H9 (cell line): ENCODE measurements around the gene AK8. TPM values are rescaled to one million over a fixed set of nuclear protein-coding genes. Genes with fewer than 3 reads are reported as not detected.

Experiments
- DNase-seq: peaks from one replicate; pipeline ENCODE4 v3.0.0-alpha.2; 2017
- H2AFZ ChIP-seq: one replicate; pipeline ENCODE4 v1.6.1; 2013; ENCODE audit warnings: mild to moderate bottlenecking, low read length, control low read depth, moderate library complexity
- H2AK5ac ChIP-seq: 2 replicates; pipeline ENCODE4 v1.6.1; 2013; ENCODE audit warnings: low read length, control low read depth, mixed read lengths; ENCODE audit not compliant: insufficient read length
- H2BK120ac ChIP-seq: one replicate; pipeline ENCODE4 v1.6.1; 2013; ENCODE audit warnings: low read depth, mild to moderate bottlenecking, low read length, control low read depth, inconsistent platforms; ENCODE audit not compliant: poor library complexity, severe bottlenecking
- H2BK12ac ChIP-seq: 2 replicates; pipeline ENCODE4 v1.6.1; 2013; ENCODE audit warnings: low read length, control low read depth, mixed read lengths, low read depth; ENCODE audit not compliant: insufficient read length
- H2BK15ac ChIP-seq: 2 replicates; pipeline ENCODE4 v1.6.1; 2013; ENCODE audit warnings: low read depth, low read length, control low read depth
- H2BK20ac ChIP-seq: one replicate; pipeline ENCODE4 v1.6.1; 2013; ENCODE audit warnings: low read depth, mild to moderate bottlenecking, low read length, control low read depth, inconsistent platforms; ENCODE audit not compliant: poor library complexity, severe bottlenecking
- H2BK5ac ChIP-seq: 2 replicates; pipeline ENCODE4 v1.6.1; 2013; ENCODE audit warnings: low read length, control low read depth, mixed read lengths; ENCODE audit not compliant: insufficient read length
- H3K14ac ChIP-seq: 2 replicates; pipeline ENCODE4 v1.6.1; 2013; ENCODE audit warnings: low read length, control low read depth; ENCODE audit not compliant: insufficient read depth
- H3K18ac ChIP-seq: 2 replicates; pipeline ENCODE4 v1.6.1; 2013; ENCODE audit warnings: low read depth, mild to moderate bottlenecking, mixed read lengths, low read length, control low read depth; ENCODE audit not compliant: insufficient read length
- H3K23ac ChIP-seq: 2 replicates; pipeline ENCODE4 v1.6.1; 2013; ENCODE audit warnings: low read length, control low read depth, mixed read lengths, low read depth; ENCODE audit not compliant: insufficient read length
- H3K23me2 ChIP-seq: 2 replicates; pipeline ENCODE4 v1.6.1; 2013; ENCODE audit warnings: low read depth, mild to moderate bottlenecking, mixed read lengths, low read length, control low read depth; ENCODE audit not compliant: insufficient read length, poor library complexity, severe bottlenecking
- H3K27ac ChIP-seq: 2 replicates; pipeline ENCODE4 v1.5.1; 2013; ENCODE audit warnings: low read length, control low read depth, mixed read lengths, low read depth; ENCODE audit not compliant: insufficient read length
- H3K27me3 ChIP-seq: 2 replicates; pipeline ENCODE4 v1.6.1; 2013; ENCODE audit warnings: low read length, control low read depth, inconsistent platforms; ENCODE audit not compliant: insufficient read depth
- H3K4ac ChIP-seq: 2 replicates; pipeline ENCODE4 v1.6.1; 2013; ENCODE audit warnings: low read depth, mild to moderate bottlenecking, control low read depth, inconsistent platforms, low read length, moderate library complexity
- H3K4me1 ChIP-seq: 2 replicates; pipeline ENCODE4 v1.6.1; 2013; ENCODE audit warnings: low read length, control low read depth, inconsistent platforms; ENCODE audit not compliant: insufficient read depth
- H3K4me2 ChIP-seq: 2 replicates; pipeline ENCODE4 v1.6.1; 2013; ENCODE audit warnings: low read length, control low read depth, mixed read lengths; ENCODE audit not compliant: insufficient read length, insufficient read depth
- H3K56ac ChIP-seq: 2 replicates; pipeline ENCODE4 v1.6.1; 2013; ENCODE audit warnings: low read depth, mild to moderate bottlenecking, mixed read lengths, low read length, control low read depth; ENCODE audit not compliant: insufficient read length
- H3K79me1 ChIP-seq: 2 replicates; pipeline ENCODE4 v1.6.1; 2013; ENCODE audit warnings: low read depth, mild to moderate bottlenecking, moderate library complexity, low read length, control low read depth, inconsistent platforms; ENCODE audit not compliant: insufficient read depth, poor library complexity, severe bottlenecking
- H3K79me2 ChIP-seq: 2 replicates; pipeline ENCODE4 v1.6.1; 2013; ENCODE audit warnings: low read length, control low read depth, inconsistent platforms; ENCODE audit not compliant: insufficient read depth
- H3K9ac ChIP-seq: 2 replicates; pipeline ENCODE4 v1.6.1; 2013; ENCODE audit warnings: low read length, control low read depth, mixed read lengths; ENCODE audit not compliant: insufficient read length; ENCODE audit errors: extremely low read depth
- H3K9me3 ChIP-seq: one replicate; pipeline ENCODE4 v1.6.1; 2013; ENCODE audit warnings: low read depth, low read length, inconsistent platforms; ENCODE audit not compliant: control insufficient read depth
- H3T11ph ChIP-seq: one replicate; pipeline ENCODE4 v1.6.1; 2013; ENCODE audit warnings: mild to moderate bottlenecking, low read length, control low read depth, inconsistent platforms
- H4K20me1 ChIP-seq: one replicate; pipeline ENCODE4 v1.6.1; 2013; ENCODE audit not compliant: control insufficient read depth, insufficient read length, insufficient read depth
- H4K5ac ChIP-seq: 2 replicates; pipeline ENCODE4 v1.6.1; 2013; ENCODE audit warnings: low read depth, mild to moderate bottlenecking, mixed read lengths, low read length, control low read depth; ENCODE audit not compliant: insufficient read length
- H4K8ac ChIP-seq: replicated peaks from 2 replicates; pipeline ENCODE4 v1.6.1; 2013; ENCODE audit warnings: low read length, control low read depth, mixed read lengths, low read depth; ENCODE audit not compliant: insufficient read length
- H4K91ac ChIP-seq: 2 replicates; pipeline ENCODE4 v1.6.1; 2013; ENCODE audit warnings: low read depth, mild to moderate bottlenecking, moderate library complexity, mixed read lengths, low read length, control low read depth; ENCODE audit not compliant: insufficient read length
- H3K27ac Mint-ChIP-seq, 3 experiments: 2 replicates in 2 of 3; 3 replicates in 1 of 3; pipeline ENCODE4 v1.8.0; 2020 to 2021; ENCODE audit warnings: mixed read lengths in 3 of 3, mild to moderate bottlenecking in 1 of 3, moderate library complexity in 1 of 3
- H3K27me3 Mint-ChIP-seq: 2 replicates; pipeline ENCODE4 v1.8.0; 2021; ENCODE audit warnings: low read depth, mild to moderate bottlenecking, moderate library complexity, mixed read lengths
- H3K36me3 Mint-ChIP-seq, 3 experiments: 2 replicates in 2 of 3; 3 replicates in 1 of 3; pipeline ENCODE4 v1.8.0; 2020 to 2021; ENCODE audit warnings: low read depth in 3 of 3, mixed read lengths in 3 of 3; ENCODE audit not compliant: insufficient read depth in 1 of 3
- H3K4me1 Mint-ChIP-seq, 2 experiments: 2 replicates each; pipeline ENCODE4 v1.8.0; 2020; ENCODE audit warnings: mixed read lengths in 2 of 2
- H3K4me3 Mint-ChIP-seq, 2 experiments: 2 replicates in 1 of 2; 3 replicates in 1 of 2; pipeline ENCODE4 v1.8.0; 2020 to 2021; ENCODE audit warnings: mild to moderate bottlenecking in 2 of 2, mixed read lengths in 2 of 2, moderate library complexity in 1 of 2
- H3K9me3 Mint-ChIP-seq, 2 experiments: 2 replicates in 1 of 2; 3 replicates in 1 of 2; pipeline ENCODE4 v1.8.0; 2020; ENCODE audit warnings: mild to moderate bottlenecking in 2 of 2, mixed read lengths in 2 of 2, moderate library complexity in 1 of 2
- CTCF ChIP-seq: fragments of 200-600 bp; sonication (generic); conservative IDR thresholded peaks from 3 replicates; pipeline ENCODE4 v1.8.0; 2021; ENCODE audit warnings: antibody characterized with exemption, mild to moderate bottlenecking
- WGBS: extraction: QIAGEN DNeasy Blood & Tissue Kit; methylation state at CpG from one replicate; pipeline ENCODE4 v1.1.7; 2013; ENCODE audit warnings: missing lambda C conversion rate, low lambda C conversion rate, mixed read lengths; ENCODE audit not compliant: insufficient read length; ENCODE audit errors: extremely low coverage; 5-methylcytosine and 5-hydroxymethylcytosine counted together
- total RNA-seq: library from RNA; stranded (reverse); gene quantifications from 2 replicates; pipeline ENCODE4 v1.2.1, GENCODE V29; 2021

AK8 gene
- total RNA-seq, 1 experiment from 2014 or later: 0.44 TPM

- Histone ChIP-seq H2BK12ac (no peak overlapping the region), H3K79me2 (no peaks in the 10 kb centered on the region), H4K5ac (no peak overlapping the region), H3K9ac (no peak overlapping the region), H3K27me3 (no peaks in the 10 kb centered on the region), H4K8ac (no peak overlapping the region), H2AFZ (no peak overlapping the region), H3K56ac (no peak overlapping the region), H3K23me2 (no peaks in the 10 kb centered on the region), H4K91ac (no peak overlapping the region), H2BK120ac (no peak overlapping the region), H3K4ac (no peak overlapping the region), H3K14ac (no peak overlapping the region), H3K4me1 (no peaks in the 10 kb centered on the region), H3K79me1 (no peaks in the 10 kb centered on the region), H3K9me3 (no peaks in the 10 kb centered on the region), H3K27ac (no peak overlapping the region), H3K23ac (no peak overlapping the region), H3T11ph (no peak overlapping the region), H2BK20ac (no peak overlapping the region), H2BK15ac (no peak overlapping the region), H3K18ac (no peak overlapping the region), H3K4me2 (no peak overlapping the region), H4K20me1 (no peaks in the 10 kb centered on the region), H2AK5ac (no peak overlapping the region), H2BK5ac (no peak overlapping the region)
- H3K9me3 Mint-ChIP-seq: no peaks in the 10 kb centered on the region; a peak in 1 of 5 replicates
- H3K27me3 Mint-ChIP-seq: peaks cover 16% of the 10 kb centered on the region
- DNase-seq: no peak
- H3K4me1 Mint-ChIP-seq: peaks cover 31 to 33% of the 10 kb centered on the region in 2 experiments
- no peak for TF ChIP-seq CTCF
- no peak overlapping the region for H3K27ac Mint-ChIP-seq
- H3K36me3 Mint-ChIP-seq: no peaks in the 10 kb centered on the region
- no CpG with 5 or more reads among the region's 4 CpGs for WGBS
- H3K4me3 Mint-ChIP-seq: no peak overlapping the region
These were observed 24.6 kb downstream of the AK8 start for GRCh38 chr9:132853482-132853881.
